PC-9 (cell line): ENCODE results near the gene SEMA7A. TPM values are rescaled to one million over a fixed set of nuclear protein-coding genes. Genes with fewer than 3 reads are reported as not detected.

Experiments used
- BruUV-seq: library from RNA; stranded (reverse); fragments of 400-500 nt; replicated peaks from 2 replicates; lab custom pipeline; 2021; lab: Mats Ljungman, UMichigan
- CTCF ChIA-PET: fragments of 300-600 bp; sonication (Branson Sonifier 250); formaldehyde crosslinking; loops from one replicate; lab custom pipeline; 2022; ENCODE audit warnings: antibody characterized with exemption; lab: Charles Lee
- POLR2A ChIA-PET: fragments of 300-600 bp; sonication (Branson Sonifier 250); formaldehyde crosslinking; loops from one replicate; lab custom pipeline; 2022; ENCODE audit warnings: antibody characterized with exemption; ENCODE audit not compliant: unreplicated experiment; lab: Charles Lee
- DNase-seq, 2 experiments: peaks; one replicate each; pipeline versions ENCODE4 v3.0.0 to v3.0.0-alpha.2; 2015 to 2022; ENCODE audit warnings: mixed read lengths in 1 of 2
- H2AFZ ChIP-seq: fragments of 200-600 bp; sonication (generic); 2 replicates; pipeline ENCODE4 v1.8.1; 2017; ENCODE audit warnings: antibody characterized with exemption
- H3F3A ChIP-seq: fragments of 200-600 bp; sonication (generic); 2 replicates; pipeline ENCODE4 v1.8.1; 2017; ENCODE audit warnings: antibody characterized with exemption, mild to moderate bottlenecking, low read depth; ENCODE audit not compliant: insufficient read depth
- H3K27ac ChIP-seq: fragments of 200-600 bp; sonication (generic); 2 replicates; pipeline ENCODE4 v1.6.1; 2016; ENCODE audit warnings: mixed run types
- H3K27me3 ChIP-seq: fragments of 200-600 bp; sonication (generic); 2 replicates; pipeline ENCODE4 v1.6.1; 2016; ENCODE audit warnings: low read depth, mixed run types; ENCODE audit not compliant: insufficient read depth
- H3K36me3 ChIP-seq: fragments of 200-600 bp; sonication (generic); 2 replicates; pipeline ENCODE4 v1.6.1; 2016; ENCODE audit warnings: low read depth, mixed run types
- H3K4me1 ChIP-seq: fragments of 200-600 bp; sonication (generic); replicated peaks from 2 replicates; pipeline ENCODE4 v1.6.1; 2016; ENCODE audit warnings: mixed run types; ENCODE audit not compliant: insufficient read depth
- H3K4me2 ChIP-seq: fragments of 200-600 bp; sonication (generic); 2 replicates; pipeline ENCODE4 v1.6.1; 2017; ENCODE audit warnings: mixed run types
- H3K4me3 ChIP-seq: fragments of 200-600 bp; sonication (generic); 2 replicates; pipeline ENCODE4 v1.6.1; 2016; ENCODE audit warnings: mixed run types
- H3K79me2 ChIP-seq: fragments of 200-600 bp; sonication (generic); 2 replicates; pipeline ENCODE4 v1.6.1; 2017; ENCODE audit warnings: low read depth, mixed run types
- H3K9me2 ChIP-seq: fragments of 200-600 bp; sonication (generic); 2 replicates; pipeline ENCODE4 v1.8.1; 2017; ENCODE audit warnings: mild to moderate bottlenecking; ENCODE audit not compliant: insufficient read depth
- H3K9me3 ChIP-seq: fragments of 200-600 bp; sonication (generic); 2 replicates; pipeline ENCODE4 v1.8.1; 2016; ENCODE audit warnings: low read depth; ENCODE audit not compliant: insufficient read depth
- H4K20me1 ChIP-seq: fragments of 200-600 bp; sonication (generic); 2 replicates; pipeline ENCODE4 v1.8.1; 2017; ENCODE audit not compliant: insufficient read depth
- EZH2 ChIP-seq: fragments of 200-600 bp; sonication (generic); IDR thresholded peaks from 2 replicates; pipeline ENCODE4 v1.8.0; 2017; ENCODE audit warnings: antibody characterized with exemption, low read depth
- intact Hi-C: fragments of 100-400 bp; cut with micrococcal nuclease; formaldehyde crosslinking; loops from one replicate; pipeline ENCODE4 v1.10.0; 2022; ENCODE audit not compliant: unreplicated experiment
- total RNA-seq: library from RNA; stranded (reverse); gene quantifications from 2 replicates; pipeline ENCODE4 v1.2.3, GENCODE V29; 2021
- TF ChIP-seq, protein P1 (sequence below): fragments of 200-600 bp; sonication (generic); conservative IDR thresholded peaks from 2 replicates; pipeline ENCODE4 v1.6.1; 2017; ENCODE audit warnings: mixed run types, antibody characterized with exemption, mild to moderate bottlenecking, moderate library complexity

The SEMA7A gene
- total RNA-seq, 1 experiment from 2014 or later, result 8.3 TPM

DNA sequence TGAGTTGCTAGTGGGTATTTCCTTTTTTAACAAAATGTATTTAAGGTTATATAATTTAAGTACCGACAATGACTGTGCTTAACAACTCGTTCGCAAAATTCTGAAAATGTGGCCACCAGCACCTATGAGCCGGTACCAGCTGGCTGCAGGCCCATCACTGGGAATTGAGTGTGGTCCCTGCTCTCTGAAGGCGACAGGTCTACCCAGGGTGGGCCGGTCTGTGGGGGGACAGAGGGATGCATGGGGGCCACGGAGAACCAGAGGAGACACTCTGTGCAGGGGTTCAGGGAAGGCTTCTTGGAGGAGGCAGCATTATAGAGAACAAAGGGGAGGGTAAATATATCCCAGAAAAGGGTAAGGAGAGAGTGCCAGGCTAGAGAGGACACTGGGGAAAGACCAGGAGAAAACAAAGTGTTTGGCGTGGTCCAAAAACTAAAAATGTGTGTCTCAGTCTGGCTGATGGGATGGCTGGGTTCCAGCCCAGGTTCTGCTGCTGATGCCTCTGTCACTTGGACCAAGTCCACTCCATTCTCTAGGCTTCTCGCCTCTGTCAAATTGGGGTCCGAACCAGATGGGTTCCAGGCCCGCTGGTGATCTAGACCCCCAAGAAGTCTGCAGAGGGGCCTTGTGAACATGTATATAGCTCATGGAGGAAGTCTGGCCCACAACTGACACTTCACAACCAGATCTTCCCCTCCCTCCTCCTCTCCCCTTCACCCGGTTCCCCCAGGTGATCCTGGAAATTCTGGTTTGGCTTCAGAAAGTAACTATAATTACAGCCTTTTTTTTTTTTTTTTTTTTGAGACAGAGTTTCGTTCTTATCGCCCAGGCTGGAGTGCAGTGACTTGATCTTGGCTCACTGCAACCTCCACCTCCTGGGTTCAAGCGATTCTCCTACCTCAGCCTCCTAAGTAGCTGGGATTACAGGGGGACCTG lies 55.7 kb downstream of the SEMA7A start:
- no peaks in the 10 kb centered on the region for H3K9me2 ChIP-seq
- intact Hi-C loops, result loop anchor here (5.0 to 10.0 kb wide), 2 partner anchors 239 to 577 kb away; partner anchors contain the start of genes CLK3 and RPP25
- H2AFZ ChIP-seq, result no peak overlapping the region
- no TSS peak for BruUV-seq
- H3K4me1 ChIP-seq, result peaks cover 36% of the 10 kb centered on the region
- peak overlapping the region; percentile 74 for H3K4me2 ChIP-seq
- H3K4me3 ChIP-seq, result peak overlapping the region; percentile 33; the same call in 1 of the 2 replicates
- no peaks in the 10 kb centered on the region for H3K79me2 ChIP-seq
- H4K20me1 ChIP-seq, result no peaks in the 10 kb centered on the region
- H3K27ac ChIP-seq, result peak overlapping the region; percentile 79
- no peaks in the 10 kb centered on the region for H3K27me3 ChIP-seq
- DNase-seq, result peak in 1 of 2 experiments; percentile 63
- ChIA-PET CTCF (interaction anchor here (0.6 to 1.5 kb wide), 5 partner anchors 48 to 432 kb away, joined by 4 to 11 read pairs (median 8); no protein-coding TSS in a partner anchor), POLR2A (interaction anchor here (0.7 to 0.8 kb wide), 2 partner anchors 11 to 162 kb away, joined by 3 read pairs; no protein-coding TSS in a partner anchor)
- H3F3A ChIP-seq, result peaks cover 10% of the 10 kb centered on the region; the same call in 1 of the 2 replicates
- TF ChIP-seq EZH2, result no peak
- TF ChIP-seq, protein P1, sequence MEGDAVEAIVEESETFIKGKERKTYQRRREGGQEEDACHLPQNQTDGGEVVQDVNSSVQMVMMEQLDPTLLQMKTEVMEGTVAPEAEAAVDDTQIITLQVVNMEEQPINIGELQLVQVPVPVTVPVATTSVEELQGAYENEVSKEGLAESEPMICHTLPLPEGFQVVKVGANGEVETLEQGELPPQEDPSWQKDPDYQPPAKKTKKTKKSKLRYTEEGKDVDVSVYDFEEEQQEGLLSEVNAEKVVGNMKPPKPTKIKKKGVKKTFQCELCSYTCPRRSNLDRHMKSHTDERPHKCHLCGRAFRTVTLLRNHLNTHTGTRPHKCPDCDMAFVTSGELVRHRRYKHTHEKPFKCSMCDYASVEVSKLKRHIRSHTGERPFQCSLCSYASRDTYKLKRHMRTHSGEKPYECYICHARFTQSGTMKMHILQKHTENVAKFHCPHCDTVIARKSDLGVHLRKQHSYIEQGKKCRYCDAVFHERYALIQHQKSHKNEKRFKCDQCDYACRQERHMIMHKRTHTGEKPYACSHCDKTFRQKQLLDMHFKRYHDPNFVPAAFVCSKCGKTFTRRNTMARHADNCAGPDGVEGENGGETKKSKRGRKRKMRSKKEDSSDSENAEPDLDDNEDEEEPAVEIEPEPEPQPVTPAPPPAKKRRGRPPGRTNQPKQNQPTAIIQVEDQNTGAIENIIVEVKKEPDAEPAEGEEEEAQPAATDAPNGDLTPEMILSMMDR, result no peak
- no peaks in the 10 kb centered on the region for H3K9me3 ChIP-seq
- H3K36me3 ChIP-seq, result no peaks in the 10 kb centered on the region

DNA sequence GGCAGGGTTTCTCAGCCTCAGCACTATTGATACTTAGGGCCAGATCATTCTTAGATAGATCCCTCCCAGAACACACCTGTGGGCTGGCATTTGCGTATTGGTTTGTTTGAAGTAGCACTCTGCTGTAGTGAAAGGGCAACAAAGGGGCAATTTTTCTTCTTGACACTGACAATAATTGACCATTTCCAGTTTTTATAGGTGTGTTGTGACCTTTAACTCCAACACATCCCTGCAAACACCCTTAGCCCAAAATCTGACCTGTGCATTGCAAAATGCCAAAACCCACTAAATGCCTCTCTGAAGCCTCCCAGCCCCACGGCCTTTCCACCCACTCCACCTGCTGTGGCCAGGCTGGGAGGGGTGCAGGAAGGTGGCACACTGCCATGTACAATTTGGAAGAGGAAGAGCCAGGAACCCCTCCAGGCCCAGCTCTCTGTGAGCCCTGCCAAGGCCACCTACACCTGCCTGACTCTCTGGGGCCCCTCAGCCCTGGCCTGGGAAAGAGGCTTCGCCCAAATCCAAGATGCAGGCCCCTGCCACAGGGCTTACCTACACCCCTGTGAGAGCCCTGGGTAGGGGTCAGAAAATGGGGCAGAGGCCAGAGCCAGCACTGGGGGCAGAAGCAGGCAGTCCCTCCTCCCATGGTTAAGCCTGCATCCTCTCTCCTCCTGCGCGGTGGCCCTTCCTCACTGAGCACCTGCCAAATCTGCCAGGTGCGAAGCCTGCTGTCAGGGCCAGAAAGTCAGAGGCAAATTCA lies 56.8 kb downstream of the SEMA7A start:
- TF ChIP-seq, protein P1, result no peak
- TF ChIP-seq EZH2, result no peak
- H3K79me2 ChIP-seq, result no peaks in the 10 kb centered on the region
- CTCF ChIA-PET, result no interaction called here
- no peak for DNase-seq
- no peak overlapping the region for H2AFZ ChIP-seq
- H4K20me1 ChIP-seq, result no peaks in the 10 kb centered on the region
- intact Hi-C loops, result loop anchor here (5.0 to 10.0 kb wide), 2 partner anchors 240 to 578 kb away; partner anchors contain the start of genes CLK3 and RPP25
- H3K27me3 ChIP-seq, result no peaks in the 10 kb centered on the region
- H3K9me2 ChIP-seq, result no peaks in the 10 kb centered on the region
- H3K9me3 ChIP-seq, result no peaks in the 10 kb centered on the region
- POLR2A ChIA-PET, result interaction anchor here (0.5 kb wide), 1 partner anchor 531 kb away, joined by 3 read pairs; no protein-coding TSS in a partner anchor
- BruUV-seq, result no TSS peak
- H3K4me3 ChIP-seq, result no peak overlapping the region
- H3K27ac ChIP-seq, result no peak overlapping the region
- H3K4me2 ChIP-seq, result no peak overlapping the region
- H3K36me3 ChIP-seq, result no peaks in the 10 kb centered on the region
- peaks cover 10% of the 10 kb centered on the region; the same call in 1 of the 2 replicates for H3F3A ChIP-seq
- H3K4me1 ChIP-seq, result peaks cover 27% of the 10 kb centered on the region

DNA sequence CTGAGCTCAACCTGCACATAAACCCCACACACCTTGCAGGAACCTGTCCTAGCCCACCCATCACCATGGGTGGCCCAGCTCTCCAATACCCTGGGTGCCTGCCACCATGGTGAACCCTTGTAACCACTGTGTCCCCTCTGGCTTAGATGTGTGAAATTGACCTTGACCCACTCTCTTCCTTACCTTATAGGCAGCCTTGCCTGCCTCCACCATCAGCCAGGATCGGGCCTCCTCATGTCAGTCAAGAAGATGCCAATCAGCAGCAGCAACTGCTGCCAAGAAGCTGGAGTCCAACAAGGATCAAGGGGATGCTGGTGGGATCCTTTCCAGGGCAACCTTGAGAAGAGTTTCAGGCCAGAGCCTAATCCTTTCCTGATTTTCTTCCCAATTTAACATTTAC lies 57.5 kb downstream of the SEMA7A start:
- H3K4me1 ChIP-seq, result peaks cover 25% of the 10 kb centered on the region
- intact Hi-C loops, result loop anchor here (5.0 to 10.0 kb wide), 2 partner anchors 241 to 579 kb away; partner anchors contain the start of genes CLK3 and RPP25
- H3K9me3 ChIP-seq, result no peaks in the 10 kb centered on the region
- TF ChIP-seq EZH2, result no peak
- TF ChIP-seq, protein P1, result no peak
- no peaks in the 10 kb centered on the region for H3K79me2 ChIP-seq
- H3F3A ChIP-seq, result peaks cover 10% of the 10 kb centered on the region; the same call in 1 of the 2 replicates
- no peaks in the 10 kb centered on the region for H3K9me2 ChIP-seq
- DNase-seq, result no peak
- ChIA-PET POLR2A (no interaction called here), CTCF (interaction anchor here (0.6 kb wide), 2 partner anchors 119 to 256 kb away, joined by 3 to 5 read pairs; no protein-coding TSS in a partner anchor)
- no peaks in the 10 kb centered on the region for H3K27me3 ChIP-seq
- no peak overlapping the region for H3K4me2 ChIP-seq
- BruUV-seq, result no TSS peak
- no peak overlapping the region for H3K27ac ChIP-seq
- no peak overlapping the region for H3K4me3 ChIP-seq
- H2AFZ ChIP-seq, result no peak overlapping the region
- H3K36me3 ChIP-seq, result no peaks in the 10 kb centered on the region
- H4K20me1 ChIP-seq, result no peaks in the 10 kb centered on the region
